ENCODE results near the gene NR5A2.

NR5A2 gene

DNA sequence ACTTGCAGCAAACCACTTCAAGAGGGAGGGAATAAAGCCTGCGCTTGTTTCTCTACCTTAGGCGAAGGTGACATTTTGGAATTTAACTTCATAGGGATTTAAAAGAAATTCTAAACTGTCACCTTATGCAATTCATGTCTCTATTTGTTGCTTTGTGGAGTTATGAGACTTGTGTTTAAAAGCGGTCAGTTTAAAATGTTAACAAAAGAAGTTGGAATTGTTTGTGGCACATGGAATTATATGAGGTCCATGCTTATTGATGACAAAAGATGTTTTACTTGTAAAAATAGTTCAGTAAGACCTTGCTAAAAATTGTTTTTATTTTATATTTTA, 15.8 kb downstream of the NR5A2 start:
- H3K9ac ChIP-seq (ENCODE audit: low read length), result no peak overlapping the region
- peaks cover 60% of the 10 kb centered on the region for H3K27me3 ChIP-seq (ENCODE audit: control insufficient read depth, insufficient read depth, low read length)
- peak overlapping the region; percentile 80 for H3K4me3 ChIP-seq (ENCODE audit: low read length)
- H3K9me3 ChIP-seq (ENCODE audit: control insufficient read depth, low read depth, low read length), result no peaks in the 10 kb centered on the region
- no peaks in the 10 kb centered on the region for H3K36me3 ChIP-seq (ENCODE audit: control insufficient read depth, low read depth, low read length)
- H3K27ac ChIP-seq (ENCODE audit: low read length), result no peak overlapping the region
- H3K4me1 ChIP-seq (ENCODE audit: control insufficient read depth, low read depth, low read length), result peaks cover 20% of the 10 kb centered on the region

- Histone ChIP-seq H3K9ac (ENCODE audit: low read length) (no peak overlapping the region), H3K4me1 (ENCODE audit: control insufficient read depth, low read depth, low read length) (peaks cover 35% of the 10 kb centered on the region), H3K9me3 (ENCODE audit: control insufficient read depth, low read depth, low read length) (no peaks in the 10 kb centered on the region), H3K27ac (ENCODE audit: low read length) (no peak overlapping the region), H3K4me3 (ENCODE audit: low read length) (no peak overlapping the region), H3K36me3 (ENCODE audit: control insufficient read depth, low read depth, low read length) (no peaks in the 10 kb centered on the region), H3K27me3 (ENCODE audit: control insufficient read depth, insufficient read depth, low read length) (peaks cover 41% of the 10 kb centered on the region)
These were observed 18.6 kb downstream of the NR5A2 start for GRCh38 chr1:200046115-200046514.

DNA sequence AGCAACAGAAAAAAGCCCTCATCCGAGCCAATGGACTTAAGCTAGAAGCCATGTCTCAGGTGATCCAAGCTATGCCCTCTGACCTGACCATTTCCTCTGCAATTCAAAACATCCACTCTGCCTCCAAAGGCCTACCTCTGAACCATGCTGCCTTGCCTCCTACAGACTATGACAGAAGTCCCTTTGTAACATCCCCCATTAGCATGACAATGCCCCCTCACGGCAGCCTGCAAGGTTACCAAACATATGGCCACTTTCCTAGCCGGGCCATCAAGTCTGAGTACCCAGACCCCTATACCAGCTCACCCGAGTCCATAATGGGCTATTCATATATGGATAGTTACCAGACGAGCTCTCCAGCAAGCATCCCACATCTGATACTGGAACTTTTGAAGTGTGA, 20.7 kb downstream of the NR5A2 start:
- H3K36me3 ChIP-seq (ENCODE audit: control insufficient read depth, low read depth, low read length), result no peaks in the 10 kb centered on the region
- H3K4me3 ChIP-seq (ENCODE audit: low read length), result peak overlapping the region; percentile 43
- peak overlapping the region; percentile 63 for H3K27ac ChIP-seq (ENCODE audit: low read length)
- H3K9me3 ChIP-seq (ENCODE audit: control insufficient read depth, low read depth, low read length), result no peaks in the 10 kb centered on the region
- peaks cover 20% of the 10 kb centered on the region for H3K27me3 ChIP-seq (ENCODE audit: control insufficient read depth, insufficient read depth, low read length)
- peaks cover 34% of the 10 kb centered on the region for H3K4me1 ChIP-seq (ENCODE audit: control insufficient read depth, low read depth, low read length)
- H3K9ac ChIP-seq (ENCODE audit: low read length), result peak overlapping the region; percentile 34

DNA sequence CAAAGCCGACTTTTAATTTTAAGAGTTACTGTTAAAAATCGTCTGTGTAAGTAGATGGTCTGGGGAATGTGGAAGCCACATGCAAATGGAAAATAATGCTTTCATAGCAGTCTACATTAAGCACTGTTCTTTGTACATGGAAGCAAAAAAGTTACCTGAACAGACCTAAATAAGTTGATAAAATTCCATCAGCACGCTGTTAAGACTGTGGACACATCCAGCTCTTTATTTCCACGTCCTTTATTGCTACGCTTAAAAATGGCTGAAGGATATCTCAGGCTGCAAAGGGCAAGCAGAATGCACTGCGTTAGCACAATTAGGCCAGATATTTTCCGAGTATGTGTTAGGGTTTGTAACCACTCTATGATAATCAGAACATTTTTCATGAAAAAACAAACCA, 22.3 kb downstream of the NR5A2 start:
- Histone ChIP-seq H3K4me1 (ENCODE audit: control insufficient read depth, low read depth, low read length) (peaks cover 25% of the 10 kb centered on the region), H3K27me3 (ENCODE audit: control insufficient read depth, insufficient read depth, low read length) (peaks cover 4% of the 10 kb centered on the region), H3K27ac (ENCODE audit: low read length) (peak overlapping the region; percentile 15), H3K4me3 (ENCODE audit: low read length) (peak overlapping the region; percentile 43), H3K9me3 (ENCODE audit: control insufficient read depth, low read depth, low read length) (no peaks in the 10 kb centered on the region), H3K9ac (ENCODE audit: low read length) (peak overlapping the region; percentile 34), H3K36me3 (ENCODE audit: control insufficient read depth, low read depth, low read length) (no peaks in the 10 kb centered on the region)

GRCh38 chr1:200051620-200052019, 24.1 kb downstream of the NR5A2 start:
- no peak overlapping the region for H3K27ac ChIP-seq (ENCODE audit: low read length)
- no peaks in the 10 kb centered on the region for H3K9me3 ChIP-seq (ENCODE audit: control insufficient read depth, low read depth, low read length)
- peaks cover 25% of the 10 kb centered on the region for H3K4me1 ChIP-seq (ENCODE audit: control insufficient read depth, low read depth, low read length)
- no peak overlapping the region for H3K4me3 ChIP-seq (ENCODE audit: low read length)
- no peak overlapping the region for H3K9ac ChIP-seq (ENCODE audit: low read length)
- no peaks in the 10 kb centered on the region for H3K27me3 ChIP-seq (ENCODE audit: control insufficient read depth, insufficient read depth, low read length)
- no peaks in the 10 kb centered on the region for H3K36me3 ChIP-seq (ENCODE audit: control insufficient read depth, low read depth, low read length)

DNA sequence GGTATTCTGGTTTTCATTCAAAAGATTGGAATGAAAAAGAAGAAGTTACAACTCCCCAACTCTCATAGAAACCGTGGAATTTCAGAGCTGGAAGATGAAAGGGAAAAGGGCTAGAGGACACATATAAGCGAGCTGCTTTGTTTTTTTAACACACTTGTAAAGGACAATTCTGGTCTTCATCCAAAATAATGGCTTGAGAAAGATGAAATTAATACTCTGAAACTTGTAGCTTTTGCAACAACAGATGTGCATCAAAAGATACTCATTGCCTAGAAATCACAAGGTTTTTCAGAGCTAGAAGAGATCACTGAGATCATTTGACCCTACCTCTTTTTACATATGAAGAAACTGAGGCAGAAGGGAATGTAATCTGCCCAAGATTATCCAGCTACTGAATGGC, 25.6 kb downstream of the NR5A2 start:
- no peaks in the 10 kb centered on the region for H3K9me3 ChIP-seq (ENCODE audit: control insufficient read depth, low read depth, low read length)
- no peak overlapping the region for H3K27ac ChIP-seq (ENCODE audit: low read length)
- peaks cover 21% of the 10 kb centered on the region for H3K4me1 ChIP-seq (ENCODE audit: control insufficient read depth, low read depth, low read length)
- no peaks in the 10 kb centered on the region for H3K27me3 ChIP-seq (ENCODE audit: control insufficient read depth, insufficient read depth, low read length)
- no peaks in the 10 kb centered on the region for H3K36me3 ChIP-seq (ENCODE audit: control insufficient read depth, low read depth, low read length)
- H3K4me3 ChIP-seq (ENCODE audit: low read length), result no peak overlapping the region
- no peak overlapping the region for H3K9ac ChIP-seq (ENCODE audit: low read length)

GRCh38 chr1:200053646-200054045, 26.1 kb downstream of the NR5A2 start:
- H3K9ac ChIP-seq (ENCODE audit: low read length), result no peak overlapping the region
- H3K27me3 ChIP-seq (ENCODE audit: control insufficient read depth, insufficient read depth, low read length), result no peaks in the 10 kb centered on the region
- H3K27ac ChIP-seq (ENCODE audit: low read length), result no peak overlapping the region
- peaks cover 17% of the 10 kb centered on the region for H3K4me1 ChIP-seq (ENCODE audit: control insufficient read depth, low read depth, low read length)
- no peaks in the 10 kb centered on the region for H3K9me3 ChIP-seq (ENCODE audit: control insufficient read depth, low read depth, low read length)
- H3K36me3 ChIP-seq (ENCODE audit: control insufficient read depth, low read depth, low read length), result no peaks in the 10 kb centered on the region
- no peak overlapping the region for H3K4me3 ChIP-seq (ENCODE audit: low read length)

- H3K4me1 ChIP-seq (ENCODE audit: control insufficient read depth, low read depth, low read length), result no peaks in the 10 kb centered on the region
- no peaks in the 10 kb centered on the region for H3K27me3 ChIP-seq (ENCODE audit: control insufficient read depth, insufficient read depth, low read length)
- no peaks in the 10 kb centered on the region for H3K9me3 ChIP-seq (ENCODE audit: control insufficient read depth, low read depth, low read length)
These were observed 30.8 kb downstream of the NR5A2 start for GRCh38 chr1:200058341-200058740.

DNA sequence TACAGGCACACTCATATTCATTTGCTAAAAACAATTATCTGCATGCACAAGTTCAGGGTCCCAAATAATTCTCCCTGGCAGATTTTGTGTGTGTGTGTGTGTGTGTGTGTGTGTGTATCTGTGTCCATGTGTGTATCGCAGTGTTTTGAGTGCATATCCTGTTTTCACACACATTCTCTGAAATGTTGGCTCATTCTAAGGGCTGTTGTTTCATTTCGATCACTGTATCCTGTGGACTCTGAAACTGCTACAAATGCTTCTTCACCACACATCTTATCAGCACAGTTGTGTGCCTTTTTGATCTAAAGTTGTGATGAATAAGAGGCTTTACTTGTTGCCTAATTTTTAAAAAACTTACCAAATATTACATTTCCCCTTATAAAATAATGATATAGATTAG, 34.6 kb downstream of the NR5A2 start:
- no peaks in the 10 kb centered on the region for H3K4me1 ChIP-seq (ENCODE audit: control insufficient read depth, low read depth, low read length)
- H3K36me3 ChIP-seq (ENCODE audit: control insufficient read depth, low read depth, low read length), result no peaks in the 10 kb centered on the region
- H3K4me3 ChIP-seq (ENCODE audit: low read length), result no peak overlapping the region
- H3K9ac ChIP-seq (ENCODE audit: low read length), result no peak overlapping the region
- no peak overlapping the region for H3K27ac ChIP-seq (ENCODE audit: low read length)
- H3K27me3 ChIP-seq (ENCODE audit: control insufficient read depth, insufficient read depth, low read length), result no peaks in the 10 kb centered on the region
- H3K9me3 ChIP-seq (ENCODE audit: control insufficient read depth, low read depth, low read length), result no peaks in the 10 kb centered on the region

More at GRCh38 chr1:200058341-200058740, 30.8 kb downstream of the NR5A2 start:
- Histone ChIP-seq H3K27ac (ENCODE audit: low read length) (no peak overlapping the region), H3K36me3 (ENCODE audit: control insufficient read depth, low read depth, low read length) (no peaks in the 10 kb centered on the region), H3K4me3 (ENCODE audit: low read length) (no peak overlapping the region), H3K9ac (ENCODE audit: low read length) (no peak overlapping the region)

DNA sequence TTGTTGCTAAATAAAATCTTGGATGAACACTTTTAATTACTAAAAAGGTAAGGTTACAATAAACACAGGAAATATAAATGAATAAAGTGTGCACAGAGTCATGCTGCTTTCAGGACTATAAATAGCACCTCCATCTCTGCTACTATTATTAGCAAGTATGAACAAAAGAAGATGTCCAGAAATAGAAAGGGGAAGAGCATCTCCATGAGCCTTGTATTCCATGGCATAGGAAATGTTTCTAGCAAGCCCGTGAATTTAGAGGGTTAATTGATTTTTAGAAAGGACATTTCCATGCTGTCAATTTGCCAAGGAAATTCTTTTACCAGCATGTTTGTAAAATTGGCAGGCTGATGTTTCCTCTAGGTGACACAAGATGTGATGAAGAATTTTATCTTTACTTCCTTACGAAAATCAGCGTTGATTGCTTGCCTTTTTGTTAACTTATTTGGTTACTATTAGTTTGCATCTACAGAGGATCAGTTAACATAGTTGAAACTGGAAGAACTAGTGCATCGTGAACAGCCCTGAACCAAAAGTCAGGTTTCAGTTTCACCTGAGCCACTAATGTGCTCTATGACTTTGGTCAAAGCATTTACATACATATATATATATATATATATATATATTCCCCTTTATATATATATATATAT, 45.3 kb downstream of the NR5A2 start:
- Histone ChIP-seq H3K27ac (ENCODE audit: low read length) (no peak overlapping the region), H3K4me1 (ENCODE audit: control insufficient read depth, low read depth, low read length) (peaks cover 16% of the 10 kb centered on the region), H3K4me3 (ENCODE audit: low read length) (no peak overlapping the region), H3K36me3 (ENCODE audit: control insufficient read depth, low read depth, low read length) (no peaks in the 10 kb centered on the region), H3K9ac (ENCODE audit: low read length) (no peak overlapping the region), H3K9me3 (ENCODE audit: control insufficient read depth, low read depth, low read length) (no peaks in the 10 kb centered on the region), H3K27me3 (ENCODE audit: control insufficient read depth, insufficient read depth, low read length) (no peaks in the 10 kb centered on the region)

GRCh38 chr1:200073286-200073637, 45.8 kb downstream of the NR5A2 start:
- Histone ChIP-seq H3K4me3 (ENCODE audit: low read length) (no peak overlapping the region), H3K36me3 (ENCODE audit: control insufficient read depth, low read depth, low read length) (no peaks in the 10 kb centered on the region), H3K4me1 (ENCODE audit: control insufficient read depth, low read depth, low read length) (peaks cover 16% of the 10 kb centered on the region), H3K27me3 (ENCODE audit: control insufficient read depth, insufficient read depth, low read length) (no peaks in the 10 kb centered on the region), H3K9ac (ENCODE audit: low read length) (no peak overlapping the region), H3K27ac (ENCODE audit: low read length) (no peak overlapping the region), H3K9me3 (ENCODE audit: control insufficient read depth, low read depth, low read length) (no peaks in the 10 kb centered on the region)

DNA sequence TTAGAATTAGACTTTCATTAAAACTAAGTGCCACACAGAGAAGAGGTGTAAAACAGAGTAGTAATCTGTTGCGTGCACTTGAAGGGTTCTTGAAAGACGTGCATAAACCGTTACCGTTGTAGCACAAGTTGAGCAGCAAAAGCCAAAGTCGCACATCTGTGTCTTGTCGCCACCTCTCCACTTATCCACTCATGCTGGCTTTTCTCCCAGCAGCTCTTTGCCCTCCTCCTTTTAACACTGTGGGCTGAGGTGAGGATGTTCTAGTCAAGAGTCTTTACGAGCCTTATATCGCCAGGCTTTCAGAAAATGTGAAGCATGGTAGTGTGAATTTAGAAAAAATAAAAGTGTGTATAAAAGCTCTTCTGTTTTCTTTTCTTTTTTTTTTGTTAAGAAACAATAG, 48.0 kb downstream of the NR5A2 start:
- Histone ChIP-seq H3K9ac (ENCODE audit: low read length) (no peak overlapping the region), H3K4me1 (ENCODE audit: control insufficient read depth, low read depth, low read length) (peaks cover 16% of the 10 kb centered on the region), H3K27me3 (ENCODE audit: control insufficient read depth, insufficient read depth, low read length) (peaks cover 2% of the 10 kb centered on the region), H3K4me3 (ENCODE audit: low read length) (no peak overlapping the region), H3K27ac (ENCODE audit: low read length) (no peak overlapping the region), H3K36me3 (ENCODE audit: control insufficient read depth, low read depth, low read length) (no peaks in the 10 kb centered on the region), H3K9me3 (ENCODE audit: control insufficient read depth, low read depth, low read length) (no peaks in the 10 kb centered on the region)
